Lower lobe of right lung (tissue), 2 donors: ENCODE data around the gene ZPBP2. TPM values are rescaled to one million over a fixed set of nuclear protein-coding genes. Genes with fewer than 3 reads are reported as not detected.
A peak's percentile ranks its signal among the peaks of the same experiment; 100 is the strongest.
"Not testable (repeated sequence)": the region's sequence is repeated elsewhere in the genome, so short reads cannot be mapped to it uniquely, and the experiment has no call there.

ENCODE experiments used
- ATAC-seq, 2 donors: fragments of 200-7000 bp; cut with Tn5 transposase; one replicate each; pipeline ENCODE4 v1.9.1; 2020 to 2022; ENCODE audit warnings: mild to moderate bottlenecking in 2 of 2, moderate library complexity in 2 of 2
- DNase-seq: peaks from one replicate; pipeline ENCODE4 v3.0.0-alpha.2; 2020
- H3K27ac ChIP-seq: fragments of 200-600 bp; one replicate; pipeline ENCODE4 v1.8.0; 2022
- H3K27me3 ChIP-seq: fragments of 200-600 bp; one replicate; pipeline ENCODE4 v1.8.0; 2022; ENCODE audit warnings: low read depth
- H3K36me3 ChIP-seq: fragments of 200-600 bp; one replicate; pipeline ENCODE4 v1.8.0; 2022; ENCODE audit warnings: mild to moderate bottlenecking
- H3K4me1 ChIP-seq: fragments of 200-600 bp; one replicate; pipeline ENCODE4 v1.8.0; 2022
- H3K4me3 ChIP-seq: fragments of 200-600 bp; one replicate; pipeline ENCODE4 v1.8.0; 2022; ENCODE audit warnings: mild to moderate bottlenecking
- H3K9me3 ChIP-seq: fragments of 200-600 bp; one replicate; pipeline ENCODE4 v1.8.0; 2022
- intact Hi-C: fragments of 100-400 bp; cut with DNase I; formaldehyde crosslinking; loops from one replicate; pipeline ENCODE4 v1.11.0; 2022
- total RNA-seq: library from RNA; stranded (reverse); fragmentation: NEBNext Ultra II Directional; extraction: Animal tissue kit (Norgen Biotek cat#: 25700); gene quantifications from one replicate; pipeline ENCODE4 v1.2.1, GENCODE V29; 2021
- TF ChIP-seq, protein P1 (sequence below): fragments of 200-600 bp; IDR thresholded peaks from one replicate; pipeline ENCODE4 v1.8.0; 2022; ENCODE audit warnings: antibody characterized with exemption, mild to moderate bottlenecking
- donor health status: DM: no; HTN: yes; CAD: no; lungs with severe emphysema.

ZPBP2 gene
- total RNA-seq, 1 donor from 2014 or later: not detected

GRCh38 chr17:39887078-39887477, 19.1 kb downstream of the ZPBP2 start:
- Histone ChIP-seq H3K27ac (no peak overlapping the region), H3K9me3 (no peaks in the 10 kb centered on the region), H3K4me3 (no peak overlapping the region), H3K36me3 (no peaks in the 10 kb centered on the region), H3K27me3 (peaks cover 4% of the 10 kb centered on the region), H3K4me1 (no peaks in the 10 kb centered on the region)
- TF ChIP-seq, protein P1, sequence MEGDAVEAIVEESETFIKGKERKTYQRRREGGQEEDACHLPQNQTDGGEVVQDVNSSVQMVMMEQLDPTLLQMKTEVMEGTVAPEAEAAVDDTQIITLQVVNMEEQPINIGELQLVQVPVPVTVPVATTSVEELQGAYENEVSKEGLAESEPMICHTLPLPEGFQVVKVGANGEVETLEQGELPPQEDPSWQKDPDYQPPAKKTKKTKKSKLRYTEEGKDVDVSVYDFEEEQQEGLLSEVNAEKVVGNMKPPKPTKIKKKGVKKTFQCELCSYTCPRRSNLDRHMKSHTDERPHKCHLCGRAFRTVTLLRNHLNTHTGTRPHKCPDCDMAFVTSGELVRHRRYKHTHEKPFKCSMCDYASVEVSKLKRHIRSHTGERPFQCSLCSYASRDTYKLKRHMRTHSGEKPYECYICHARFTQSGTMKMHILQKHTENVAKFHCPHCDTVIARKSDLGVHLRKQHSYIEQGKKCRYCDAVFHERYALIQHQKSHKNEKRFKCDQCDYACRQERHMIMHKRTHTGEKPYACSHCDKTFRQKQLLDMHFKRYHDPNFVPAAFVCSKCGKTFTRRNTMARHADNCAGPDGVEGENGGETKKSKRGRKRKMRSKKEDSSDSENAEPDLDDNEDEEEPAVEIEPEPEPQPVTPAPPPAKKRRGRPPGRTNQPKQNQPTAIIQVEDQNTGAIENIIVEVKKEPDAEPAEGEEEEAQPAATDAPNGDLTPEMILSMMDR: no peak
- DNase-seq: no peak
- intact Hi-C loops: no loop called here
- no peak for ATAC-seq

DNA sequence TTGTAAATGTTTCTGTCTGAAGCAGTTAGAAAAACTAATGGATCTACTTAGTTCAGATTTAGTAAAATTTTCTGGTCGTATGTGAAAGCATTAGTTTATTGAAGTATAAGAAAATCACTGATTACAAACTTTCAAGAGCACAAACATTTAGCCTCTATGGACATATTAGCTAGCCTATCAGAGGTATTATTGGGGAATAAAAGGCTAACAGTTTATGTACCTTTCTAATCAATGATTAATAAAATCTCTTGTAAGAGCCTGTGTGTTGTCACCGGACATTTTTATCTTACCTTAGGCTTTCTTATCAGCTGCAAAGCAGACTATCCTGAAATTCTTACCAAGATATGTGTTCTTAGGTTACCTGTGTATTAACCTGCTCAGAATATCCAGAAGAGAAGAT, 21.2 kb downstream of the ZPBP2 start:
- Histone ChIP-seq H3K36me3 (no peaks in the 10 kb centered on the region), H3K27me3 (peaks cover 4% of the 10 kb centered on the region), H3K4me1 (no peaks in the 10 kb centered on the region), H3K27ac (no peak overlapping the region), H3K4me3 (no peak overlapping the region), H3K9me3 (no peaks in the 10 kb centered on the region)
- TF ChIP-seq, protein P1: no peak
- intact Hi-C loops: no loop called here
- DNase-seq (no peak), ATAC-seq (no peak)

DNA sequence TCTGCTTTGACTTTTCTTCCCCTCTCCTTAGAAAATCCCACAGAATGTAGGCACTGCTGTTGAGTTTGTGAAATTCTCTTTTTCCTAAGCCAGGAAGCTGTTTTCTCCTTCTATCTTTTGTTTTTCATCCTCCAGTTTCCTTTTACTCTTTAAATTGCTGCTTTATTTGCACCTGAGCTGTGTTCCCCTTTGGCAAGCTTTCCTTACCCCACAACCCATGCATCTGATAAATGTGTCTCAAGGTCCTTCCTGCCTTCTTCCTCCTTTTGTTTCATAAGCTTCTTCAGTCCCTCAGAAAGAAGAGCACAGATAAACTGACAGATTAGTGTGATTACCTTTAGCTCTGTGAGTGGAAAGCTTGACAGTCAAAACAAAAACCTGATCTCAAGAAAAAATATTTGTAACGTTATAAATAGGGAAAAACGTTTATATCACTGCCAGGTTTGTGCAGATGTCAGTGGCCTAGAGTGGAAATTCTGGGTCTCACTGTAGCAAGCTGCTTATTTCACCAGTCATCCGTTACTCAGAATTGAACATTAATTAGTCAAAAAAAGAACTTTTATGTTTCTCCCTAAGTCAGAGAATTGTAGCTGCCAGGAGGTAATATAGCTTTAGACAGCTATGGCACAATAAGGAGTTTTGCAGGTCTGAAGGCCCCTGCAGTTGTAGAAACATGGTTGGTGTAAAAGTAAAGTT, 26.8 kb downstream of the ZPBP2 start:
- Histone ChIP-seq H3K9me3 (no peaks in the 10 kb centered on the region), H3K36me3 (no peaks in the 10 kb centered on the region), H3K4me1 (no peaks in the 10 kb centered on the region), H3K27me3 (no peaks in the 10 kb centered on the region), H3K27ac (no peak overlapping the region), H3K4me3 (no peak overlapping the region)
- intact Hi-C loops: no loop called here
- TF ChIP-seq, protein P1: no peak
- DNase-seq (no peak), ATAC-seq (no peak)

- DNase-seq (no peak), ATAC-seq (no peak)
- Histone ChIP-seq H3K27me3 (no peaks in the 10 kb centered on the region), H3K36me3 (no peaks in the 10 kb centered on the region), H3K9me3 (no peaks in the 10 kb centered on the region), H3K27ac (no peak overlapping the region), H3K4me3 (no peak overlapping the region), H3K4me1 (no peaks in the 10 kb centered on the region)
- TF ChIP-seq, protein P1: no peak
- intact Hi-C loops: no loop called here
Measured at GRCh38 chr17:39898088-39898487, 30.1 kb downstream of the ZPBP2 start.

DNA sequence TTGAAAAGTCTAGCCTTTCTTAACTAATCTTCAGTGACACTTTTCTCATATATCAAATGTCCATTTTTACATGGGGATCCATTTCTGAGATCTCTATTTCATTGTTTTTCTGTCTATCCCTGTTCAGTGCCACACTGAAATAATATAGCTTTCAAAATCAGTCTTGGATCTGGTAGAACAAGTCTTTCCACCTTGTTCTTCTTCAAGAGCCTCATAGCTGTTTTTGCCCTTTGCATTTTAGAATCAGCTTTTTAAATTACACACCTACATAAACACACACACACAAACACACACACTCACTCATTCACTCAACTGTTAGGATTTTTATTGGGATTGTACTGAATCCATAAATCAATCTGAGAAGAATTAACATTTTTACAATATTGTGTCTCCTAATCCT, 31.2 kb downstream of the ZPBP2 start:
- H3K27me3 ChIP-seq: no peaks in the 10 kb centered on the region
- DNase-seq (no peak), ATAC-seq (peak in 1 of 2 donors; percentile 37)
- H3K27ac ChIP-seq: no peak overlapping the region
- no peak overlapping the region for H3K4me3 ChIP-seq
- H3K9me3 ChIP-seq: no peaks in the 10 kb centered on the region
- TF ChIP-seq, protein P1: no peak
- intact Hi-C loops: no loop called here
- no peaks in the 10 kb centered on the region for H3K4me1 ChIP-seq
- H3K36me3 ChIP-seq: no peaks in the 10 kb centered on the region

GRCh38 chr17:39902027-39902426, 34.0 kb downstream of the ZPBP2 start:
- intact Hi-C loops: not testable (repeated sequence)

More at GRCh38 chr17:39902027-39902426, 34.0 kb downstream of the ZPBP2 start:
- H3K27ac ChIP-seq, H3K36me3 ChIP-seq, H3K27me3 ChIP-seq, H3K4me1 ChIP-seq, ATAC-seq, DNase-seq, H3K4me3 ChIP-seq, H3K9me3 ChIP-seq: not testable (repeated sequence)
